K562 (cell line): ENCODE data around the gene FUT6. TPM values are rescaled to one million over a fixed set of nuclear protein-coding genes. Genes with fewer than 3 reads are reported as not detected.

Experiments
- CUX1 ChIP-seq: fragments of 200-800 bp; sonication (Bioruptor generic); IDR thresholded peaks from 2 replicates; pipeline ENCODE4 v1.6.1; 2016; ENCODE audit warnings: missing genetic modification characterization, missing compliant biosample characterization
- ERF ChIP-seq: fragments of 450-650 bp; formaldehyde crosslinking; IDR thresholded peaks from 2 replicates; pipeline ENCODE4 v1.4.0; 2020; ENCODE audit warnings: mild to moderate bottlenecking, mixed read lengths
- FUS ChIP-seq: fragments of 200-400 bp; formaldehyde crosslinking; optimal IDR thresholded peaks from 2 replicates; pipeline ENCODE3; 2017; ENCODE audit warnings: low read depth, low read length
- NFATC3 ChIP-seq: fragments of 450-650 bp; IDR thresholded peaks from 2 replicates; pipeline ENCODE4 v1.6.1; 2017; ENCODE audit warnings: mild to moderate bottlenecking
- RFX1 ChIP-seq: fragments of 450-650 bp; IDR thresholded peaks from 2 replicates; pipeline ENCODE4 v1.6.1; 2016; ENCODE audit warnings: mild to moderate bottlenecking, moderate library complexity
- TCFL5 ChIP-seq: fragments of 250-450 bp; sonication (Bioruptor Pico); conservative IDR thresholded peaks from 2 replicates; pipeline ENCODE4 v1.6.1; 2021; ENCODE audit warnings: mild to moderate bottlenecking, moderate library complexity, matching md5 sums
- TRIM28 ChIP-seq: fragments of 450-650 bp; IDR thresholded peaks from 2 replicates; pipeline ENCODE4 v1.6.1; 2017
- VEZF1 ChIP-seq: fragments of 200-800 bp; sonication (Bioruptor generic); IDR thresholded peaks from 2 replicates; pipeline ENCODE4 v1.6.1; 2017; ENCODE audit warnings: missing genetic modification characterization, missing compliant biosample characterization
- polyA plus RNA-seq, 8 experiments: library from polyadenylated mRNA; depleted of rRNA in 4 of 8; stranded (reverse) in 5 of 8; unstranded in 3 of 8; fragments of >200 nt; fragmentation: Nextera tagmentation in 2 of 8; fragmentation: Illumina TruSeq in 1 of 8; extraction: Ambion mirVana in 2 of 8; extraction: Trizol in 1 of 8; gene quantifications; 2 replicates each; pipeline versions ENCODE4 v1.2.1 to v1.2.3, GENCODE V29; 2011 to 2014; ENCODE audit warnings: inconsistent platforms in 1 of 8, missing spikeins in 1 of 8
- total RNA-seq, 7 experiments: library from RNA; depleted of rRNA in 6 of 7; stranded (reverse); fragments of >200 nt in 6 of 7; fragmentation: Illumina TruSeq in 2 of 7; extraction: Trizol in 2 of 7; gene quantifications; 2 replicates each; pipeline versions ENCODE4 v1.2.1 to v1.2.3, GENCODE V29; 2011 to 2021; ENCODE audit warnings: low replicate concordance in 1 of 7
- TF ChIP-seq, protein P1 (sequence below): fragments of 450-650 bp; formaldehyde crosslinking; IDR thresholded peaks from 2 replicates; pipeline ENCODE4 v1.4.0; 2020; ENCODE audit warnings: mild to moderate bottlenecking, moderate library complexity
- TF ChIP-seq, protein P2 (sequence below): sonication (generic); formaldehyde crosslinking; IDR thresholded peaks from 2 replicates; pipeline ENCODE4 v1.8.0; 2023; ENCODE audit warnings: missing genetic modification reagents, mild to moderate bottlenecking, borderline replicate concordance

FUT6 gene
- total and polyA plus RNA-seq, 9 of the 15 experiments (the other 6 are each of a cell fraction or from before 2014, with no cell fraction given) = 0.04 TPM; not detected in 8

DNA sequence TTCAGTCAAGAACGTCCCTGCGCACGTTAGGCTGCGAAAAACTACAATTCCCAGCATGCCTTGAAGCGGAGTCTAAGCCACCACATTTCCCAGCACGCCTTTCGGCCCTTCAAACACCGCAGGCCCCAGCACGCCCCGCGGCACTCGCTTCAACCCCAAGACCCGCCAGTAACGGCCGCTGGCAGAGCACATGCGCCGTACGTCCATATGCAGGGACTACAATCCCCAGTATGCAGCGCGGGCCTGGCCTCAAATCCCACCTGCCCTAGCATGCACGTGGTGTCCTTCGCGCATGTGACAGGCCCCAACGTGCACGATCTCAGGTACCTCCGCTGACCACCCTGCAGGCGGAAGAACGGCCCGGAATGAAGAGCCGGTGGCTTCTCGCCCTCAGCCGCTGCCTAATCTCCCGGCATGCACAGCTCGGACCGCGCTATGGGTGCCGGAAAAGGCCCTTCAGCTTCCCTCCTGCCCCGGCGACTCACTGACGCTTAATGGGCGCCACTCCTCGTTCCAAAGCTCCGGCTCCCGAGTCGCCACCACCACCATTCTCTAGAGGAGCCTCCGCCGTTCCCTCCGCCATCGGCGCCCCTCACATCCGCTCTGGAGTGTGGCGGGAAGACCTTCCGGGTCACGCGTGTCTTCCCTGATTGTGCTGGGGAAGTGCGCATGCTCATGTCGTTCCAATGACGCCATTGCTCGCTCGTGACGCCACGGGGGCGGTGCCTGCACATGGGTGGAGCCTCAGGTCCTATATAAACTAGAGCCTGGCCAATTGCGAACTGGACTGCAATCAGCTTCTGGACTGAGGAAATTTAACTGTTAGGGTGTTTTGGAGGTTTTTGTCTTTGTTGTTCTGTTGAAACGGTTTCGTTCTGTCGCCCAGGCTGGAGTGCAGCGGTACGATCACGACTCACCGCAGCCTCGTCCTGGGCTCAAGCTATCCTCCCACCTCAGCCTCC lies 48.7 kb downstream of the FUT6 start, which contains the start of gene DUS3L (continued):
- TF ChIP-seq CUX1 (no peak; the same call in 1 of the 2 replicates), VEZF1 (CRISPR knock-in tag) (no peak; the same call in none of the 2 replicates), TRIM28 (peak; percentile 62; the same call in 1 of the 2 replicates), ERF (CRISPR knock-in tag) (peak; percentile 95), TCFL5 (CRISPR knock-in tag) (no peak), FUS (no peak), NFATC3 (no peak), RFX1 (no peak)
- TF ChIP-seq, protein P1, sequence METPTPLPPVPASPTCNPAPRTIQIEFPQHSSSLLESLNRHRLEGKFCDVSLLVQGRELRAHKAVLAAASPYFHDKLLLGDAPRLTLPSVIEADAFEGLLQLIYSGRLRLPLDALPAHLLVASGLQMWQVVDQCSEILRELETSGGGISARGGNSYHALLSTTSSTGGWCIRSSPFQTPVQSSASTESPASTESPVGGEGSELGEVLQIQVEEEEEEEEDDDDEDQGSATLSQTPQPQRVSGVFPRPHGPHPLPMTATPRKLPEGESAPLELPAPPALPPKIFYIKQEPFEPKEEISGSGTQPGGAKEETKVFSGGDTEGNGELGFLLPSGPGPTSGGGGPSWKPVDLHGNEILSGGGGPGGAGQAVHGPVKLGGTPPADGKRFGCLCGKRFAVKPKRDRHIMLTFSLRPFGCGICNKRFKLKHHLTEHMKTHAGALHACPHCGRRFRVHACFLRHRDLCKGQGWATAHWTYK (CRISPR knock-in tag) = peak; percentile 77
- TF ChIP-seq, protein P2, sequence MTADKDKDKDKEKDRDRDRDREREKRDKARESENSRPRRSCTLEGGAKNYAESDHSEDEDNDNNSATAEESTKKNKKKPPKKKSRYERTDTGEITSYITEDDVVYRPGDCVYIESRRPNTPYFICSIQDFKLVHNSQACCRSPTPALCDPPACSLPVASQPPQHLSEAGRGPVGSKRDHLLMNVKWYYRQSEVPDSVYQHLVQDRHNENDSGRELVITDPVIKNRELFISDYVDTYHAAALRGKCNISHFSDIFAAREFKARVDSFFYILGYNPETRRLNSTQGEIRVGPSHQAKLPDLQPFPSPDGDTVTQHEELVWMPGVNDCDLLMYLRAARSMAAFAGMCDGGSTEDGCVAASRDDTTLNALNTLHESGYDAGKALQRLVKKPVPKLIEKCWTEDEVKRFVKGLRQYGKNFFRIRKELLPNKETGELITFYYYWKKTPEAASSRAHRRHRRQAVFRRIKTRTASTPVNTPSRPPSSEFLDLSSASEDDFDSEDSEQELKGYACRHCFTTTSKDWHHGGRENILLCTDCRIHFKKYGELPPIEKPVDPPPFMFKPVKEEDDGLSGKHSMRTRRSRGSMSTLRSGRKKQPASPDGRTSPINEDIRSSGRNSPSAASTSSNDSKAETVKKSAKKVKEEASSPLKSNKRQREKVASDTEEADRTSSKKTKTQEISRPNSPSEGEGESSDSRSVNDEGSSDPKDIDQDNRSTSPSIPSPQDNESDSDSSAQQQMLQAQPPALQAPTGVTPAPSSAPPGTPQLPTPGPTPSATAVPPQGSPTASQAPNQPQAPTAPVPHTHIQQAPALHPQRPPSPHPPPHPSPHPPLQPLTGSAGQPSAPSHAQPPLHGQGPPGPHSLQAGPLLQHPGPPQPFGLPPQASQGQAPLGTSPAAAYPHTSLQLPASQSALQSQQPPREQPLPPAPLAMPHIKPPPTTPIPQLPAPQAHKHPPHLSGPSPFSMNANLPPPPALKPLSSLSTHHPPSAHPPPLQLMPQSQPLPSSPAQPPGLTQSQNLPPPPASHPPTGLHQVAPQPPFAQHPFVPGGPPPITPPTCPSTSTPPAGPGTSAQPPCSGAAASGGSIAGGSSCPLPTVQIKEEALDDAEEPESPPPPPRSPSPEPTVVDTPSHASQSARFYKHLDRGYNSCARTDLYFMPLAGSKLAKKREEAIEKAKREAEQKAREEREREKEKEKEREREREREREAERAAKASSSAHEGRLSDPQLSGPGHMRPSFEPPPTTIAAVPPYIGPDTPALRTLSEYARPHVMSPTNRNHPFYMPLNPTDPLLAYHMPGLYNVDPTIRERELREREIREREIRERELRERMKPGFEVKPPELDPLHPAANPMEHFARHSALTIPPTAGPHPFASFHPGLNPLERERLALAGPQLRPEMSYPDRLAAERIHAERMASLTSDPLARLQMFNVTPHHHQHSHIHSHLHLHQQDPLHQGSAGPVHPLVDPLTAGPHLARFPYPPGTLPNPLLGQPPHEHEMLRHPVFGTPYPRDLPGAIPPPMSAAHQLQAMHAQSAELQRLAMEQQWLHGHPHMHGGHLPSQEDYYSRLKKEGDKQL (CRISPR knock-in tag) = no peak
